ENCODE results near the gene CNIH3.

DNA sequence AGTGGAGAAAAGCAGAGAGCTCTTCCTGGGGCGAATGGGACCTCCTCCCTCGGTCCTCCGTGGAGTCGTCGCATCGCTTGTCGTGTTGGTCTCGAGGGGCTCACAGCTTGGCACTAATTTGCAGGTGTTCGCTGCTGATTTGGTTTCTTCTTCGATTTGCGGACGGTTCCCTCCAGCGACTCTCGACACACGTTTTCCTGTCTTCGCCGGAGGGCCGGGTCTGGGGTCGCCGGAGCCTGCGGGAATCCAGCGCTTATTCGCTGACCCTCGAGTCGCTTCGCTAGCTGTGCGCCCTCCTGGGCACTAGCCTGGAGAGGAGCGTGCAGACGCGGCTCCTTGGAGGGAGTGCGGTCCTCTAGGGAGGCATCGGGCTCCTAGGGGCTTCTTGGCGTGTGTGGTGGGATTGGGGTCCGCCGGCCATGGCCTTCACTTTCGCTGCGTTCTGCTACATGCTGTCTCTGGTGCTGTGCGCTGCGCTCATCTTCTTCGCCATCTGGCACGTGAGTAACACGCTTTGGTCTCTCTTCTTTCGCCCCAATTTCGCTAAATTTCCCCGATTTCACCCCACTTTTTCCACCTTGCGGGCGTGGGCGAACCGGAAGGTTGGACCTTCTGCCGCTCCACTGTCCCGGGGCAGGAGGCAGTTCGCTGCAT, 766 bp downstream of the CNIH3 start:
- TF ChIP-seq CTCF (IDR thresholded peaks at IDR 0.05), result no peak
- no peak for TF ChIP-seq POLR2A (IDR thresholded peaks at IDR 0.05)

Data from uterus (tissue), 2 donors.